IMR-90 (cell line): ENCODE data around the gene BCL11A. TPM values are rescaled to one million over a fixed set of nuclear protein-coding genes. Genes with fewer than 3 reads are reported as not detected.

Source experiments
- ATAC-seq: fragments of 200-7000 bp; cut with Tn5 transposase; 2 replicates; pipeline ENCODE4 v1.9.1; 2020; ENCODE audit warnings: low read depth, mild to moderate bottlenecking, moderate library complexity
- BruUV-seq: library from RNA; stranded (reverse); fragments of 400-500 nt; replicated peaks from 2 replicates; lab custom pipeline; 2021; lab: Mats Ljungman, UMichigan
- CTCF ChIA-PET: fragments of 300-600 bp; formaldehyde crosslinking; extraction: SDS; loops from one replicate; lab custom pipeline; 2021; ENCODE audit warnings: antibody characterized with exemption; lab: Yijun Ruan, JAX
- POLR2A ChIA-PET: fragments of 300-600 bp; sonication (Branson Sonifier 250); formaldehyde crosslinking; loops from one replicate; lab custom pipeline; 2022; ENCODE audit warnings: antibody characterized with exemption; ENCODE audit not compliant: unreplicated experiment; lab: Charles Lee
- DNase-seq: peaks from one replicate; pipeline ENCODE4 v3.0.0; 2013
- H2AFZ ChIP-seq: replicated peaks from 2 replicates; pipeline ENCODE3; 2013; ENCODE audit warnings: low read length, mild to moderate bottlenecking; ENCODE audit not compliant: poor library complexity
- H2AK5ac ChIP-seq: 2 replicates; pipeline ENCODE4 v1.6.1; 2013; ENCODE audit warnings: low read depth, low read length, inconsistent platforms
- H2AK9ac ChIP-seq: replicated peaks from 2 replicates; pipeline ENCODE3; 2013; ENCODE audit warnings: mild to moderate bottlenecking, low read depth, low read length, moderate library complexity; ENCODE audit not compliant: poor library complexity
- H2BK120ac ChIP-seq: 2 replicates; pipeline ENCODE4 v1.6.1; 2013; ENCODE audit warnings: low read depth, low read length, inconsistent platforms
- H2BK15ac ChIP-seq: 3 replicates; pipeline ENCODE4 v1.6.1; 2013; ENCODE audit warnings: low read depth, low read length, inconsistent platforms
- H2BK20ac ChIP-seq: 2 replicates; pipeline ENCODE4 v1.6.1; 2013; ENCODE audit warnings: low read depth, mild to moderate bottlenecking, inconsistent platforms, low read length, moderate library complexity
- H2BK5ac ChIP-seq: 2 replicates; pipeline ENCODE4 v1.6.1; 2013; ENCODE audit warnings: mild to moderate bottlenecking, low read depth, low read length, inconsistent platforms; ENCODE audit not compliant: poor library complexity, severe bottlenecking
- H3K14ac ChIP-seq: replicated peaks from 2 replicates; pipeline ENCODE4 v1.6.1; 2013; ENCODE audit warnings: low read depth, low read length, inconsistent platforms
- H3K18ac ChIP-seq: 2 replicates; pipeline ENCODE4 v1.6.1; 2013; ENCODE audit warnings: low read depth, low read length, control low read depth
- H3K23ac ChIP-seq: 2 replicates; pipeline ENCODE4 v1.6.1; 2013; ENCODE audit warnings: low read depth, low read length, inconsistent platforms
- H3K27ac ChIP-seq: 2 replicates; pipeline ENCODE4 v1.5.1; 2013; ENCODE audit warnings: mild to moderate bottlenecking, control low read depth, low read length; ENCODE audit not compliant: insufficient read depth
- H3K27me3 ChIP-seq: 2 replicates; pipeline ENCODE4 v1.6.1; 2013; ENCODE audit warnings: low read length; ENCODE audit not compliant: control insufficient read depth, insufficient read depth
- H3K36me3 ChIP-seq: 2 replicates; pipeline ENCODE4 v1.6.1; 2013; ENCODE audit warnings: low read length, mixed read lengths; ENCODE audit not compliant: control insufficient read depth, insufficient read depth
- H3K4ac ChIP-seq: 2 replicates; pipeline ENCODE4 v1.6.1; 2013; ENCODE audit warnings: low read depth, low read length, inconsistent platforms
- H3K4me1 ChIP-seq: 2 replicates; pipeline ENCODE4 v1.6.1; 2013; ENCODE audit warnings: low read length, mixed read lengths; ENCODE audit not compliant: control insufficient read depth, insufficient read depth
- H3K4me2 ChIP-seq: 2 replicates; pipeline ENCODE4 v1.6.1; 2013; ENCODE audit warnings: low read depth, mild to moderate bottlenecking, control low read depth, low read length, moderate library complexity
- H3K4me3 ChIP-seq: 2 replicates; pipeline ENCODE4 v1.5.1; 2013; ENCODE audit warnings: low read depth, mild to moderate bottlenecking, control low read depth, low read length, moderate library complexity; ENCODE audit not compliant: insufficient read depth
- H3K56ac ChIP-seq: 2 replicates; pipeline ENCODE4 v1.6.1; 2013; ENCODE audit warnings: low read length, inconsistent platforms; ENCODE audit not compliant: insufficient read depth; ENCODE audit errors: extremely low read depth
- H3K79me1 ChIP-seq, 2 experiments: 2 replicates each; pipeline ENCODE4 v1.6.1; 2013; ENCODE audit warnings: low read length in 2 of 2, inconsistent platforms in 1 of 2, low read depth in 1 of 2
- H3K9ac ChIP-seq: 2 replicates; pipeline ENCODE4 v1.6.1; 2013; ENCODE audit warnings: low read depth, low read length, control low read depth
- H3K9me1 ChIP-seq: 2 replicates; pipeline ENCODE4 v1.6.1; 2013; ENCODE audit warnings: low read length, inconsistent platforms; ENCODE audit not compliant: insufficient read depth
- H3K9me3 ChIP-seq: 2 replicates; pipeline ENCODE4 v1.6.1; 2013; ENCODE audit warnings: low read length; ENCODE audit not compliant: control insufficient read depth, insufficient read depth
- H4K20me1 ChIP-seq: 2 replicates; pipeline ENCODE4 v1.6.1; 2013; ENCODE audit warnings: low read length, inconsistent platforms; ENCODE audit not compliant: insufficient read depth
- H4K5ac ChIP-seq: 2 replicates; pipeline ENCODE4 v1.6.1; 2013; ENCODE audit warnings: mild to moderate bottlenecking, low read depth, low read length, control low read depth
- H4K8ac ChIP-seq, 2 experiments: 2 replicates each; pipeline ENCODE4 v1.6.1; 2013; ENCODE audit warnings: low read depth in 2 of 2, low read length in 2 of 2, control low read depth in 1 of 2, inconsistent platforms in 1 of 2
- H4K91ac ChIP-seq: 2 replicates; pipeline ENCODE4 v1.6.1; 2013; ENCODE audit warnings: low read depth, low read length, inconsistent platforms; ENCODE audit not compliant: insufficient read depth
- BHLHE40 ChIP-seq: fragments of 150-350 bp; IDR thresholded peaks from 2 replicates; pipeline ENCODE4 v1.6.1; 2016; ENCODE audit warnings: mild to moderate bottlenecking, low read depth, low read length
- CEBPB ChIP-seq: IDR thresholded peaks from 2 replicates; pipeline ENCODE4 v1.6.1; 2012; ENCODE audit warnings: low read depth, low read length, improper control_type of control experiment
- ELK1 ChIP-seq: fragments of 150-350 bp; IDR thresholded peaks from 2 replicates; pipeline ENCODE4 v1.6.1; 2016; ENCODE audit warnings: low read depth, mild to moderate bottlenecking, low read length, moderate library complexity, borderline replicate concordance
- FOS ChIP-seq: fragments of 150-350 bp; IDR thresholded peaks from 2 replicates; pipeline ENCODE4 v1.6.1; 2016; ENCODE audit warnings: low read depth, low read length
- MAFK ChIP-seq: IDR thresholded peaks from 2 replicates; pipeline ENCODE4 v1.6.1; 2012; ENCODE audit warnings: low read depth, low read length, improper control_type of control experiment
- MAZ ChIP-seq: IDR thresholded peaks from 2 replicates; pipeline ENCODE4 v1.6.1; 2012; ENCODE audit warnings: low read depth, mild to moderate bottlenecking, low read length, improper control_type of control experiment, moderate library complexity, borderline replicate concordance
- NFE2L2 ChIP-seq: fragments of 150-350 bp; IDR thresholded peaks from 2 replicates; pipeline ENCODE4 v1.6.1; 2016; ENCODE audit warnings: low read depth, mild to moderate bottlenecking, low read length
- POLR2A ChIP-seq: IDR thresholded peaks from 2 replicates; pipeline ENCODE4 v1.6.1; 2012; ENCODE audit warnings: mild to moderate bottlenecking, low read depth, low read length
- RAD21 ChIP-seq: IDR thresholded peaks from 2 replicates; pipeline ENCODE4 v1.6.1; 2012; ENCODE audit warnings: low read length, improper control_type of control experiment
- USF2 ChIP-seq: fragments of 150-350 bp; IDR thresholded peaks from 2 replicates; pipeline ENCODE4 v1.6.1; 2017; ENCODE audit warnings: mild to moderate bottlenecking, antibody characterized with exemption, low read length, low read depth
- WGBS, 2 experiments: methylation state at CpG; one replicate each; pipeline versions ENCODE4 v1.1.5 to v1.1.7; 2013; ENCODE audit warnings: missing lambda C conversion rate in 2 of 2; ENCODE audit not compliant: insufficient read length in 1 of 2; ENCODE audit errors: extremely low coverage in 2 of 2; 5-methylcytosine and 5-hydroxymethylcytosine counted together
- dilution Hi-C: fragments of 300-500 bp; cut with HindIII; formaldehyde crosslinking; loops from one replicate; pipeline ENCODE4 v1.14.3; 2018; ENCODE audit warnings: low sequenced_read_pairs; ENCODE audit not compliant: unreplicated experiment
- in situ Hi-C: fragments of 300-500 bp; cut with MboI; formaldehyde crosslinking; loops from 3 replicates; pipeline ENCODE4 v1.14.3; 2019; ENCODE audit warnings: low sequenced_read_pairs, inconsistent platforms, mixed read lengths
- intact Hi-C: fragments of 100-400 bp; cut with micrococcal nuclease; formaldehyde crosslinking; loops from 2 replicates; pipeline ENCODE4 v1.10.0; 2022
- polyA plus RNA-seq, 3 experiments: library from polyadenylated mRNA; depleted of rRNA; stranded (reverse); fragments of >200 nt; gene quantifications; 2 replicates each; pipeline ENCODE4 v1.2.3, GENCODE V29; 2012; ENCODE audit warnings: low replicate concordance in 1 of 3
- total RNA-seq: library from RNA; depleted of rRNA; stranded (reverse); fragments of >200 nt; gene quantifications from 2 replicates; pipeline ENCODE4 v1.2.3, GENCODE V29; 2012

Gene BCL11A
- total and polyA plus RNA-seq, 2 of the 4 experiments (the other 2 are of a cell fraction), result 1.0 to 1.1 TPM

- Histone ChIP-seq H2BK20ac (no peak overlapping the region), H3K79me1 (no peaks in the 10 kb centered on the region), H2BK5ac (no peak overlapping the region), H3K36me3 (no peaks in the 10 kb centered on the region), H3K9ac (no peak overlapping the region), H3K9me3 (no peaks in the 10 kb centered on the region), H2BK120ac (no peak overlapping the region), H2AK5ac (no peak overlapping the region), H3K18ac (no peak overlapping the region), H3K4me1 (peaks cover 14% of the 10 kb centered on the region), H2AFZ (no peak overlapping the region), H4K5ac (no peak overlapping the region), H3K14ac (no peak overlapping the region), H3K23ac (no peak overlapping the region), H2AK9ac (no peak overlapping the region), H3K4ac (no peak overlapping the region), H3K4me2 (no peak overlapping the region), H4K20me1 (no peaks in the 10 kb centered on the region), H3K56ac (no peak overlapping the region), H2BK15ac (no peak overlapping the region), H3K9me1 (peaks cover 4% of the 10 kb centered on the region), H4K8ac (no peak overlapping the region), H3K4me3 (no peak overlapping the region), H3K27me3 (no peaks in the 10 kb centered on the region), H4K91ac (no peak overlapping the region), H3K27ac (no peak overlapping the region)
- DNase-seq (no peak), ATAC-seq (no peak)
- TF ChIP-seq MAZ (no peak), FOS (no peak), USF2 (no peak), POLR2A (no peak), MAFK (no peak), NFE2L2 (no peak), ELK1 (no peak), CEBPB (no peak), BHLHE40 (no peak), RAD21 (no peak)
- intact Hi-C loops, result no loop called here
- ChIA-PET POLR2A (no interaction called here), CTCF (no interaction called here)
- BruUV-seq, result no TSS peak
- in situ Hi-C loops, result no loop called here
- dilution Hi-C loops, result no loop called here
- no CpG with 5 or more reads among the region's 4 CpGs for WGBS, 2 experiments
Observed at GRCh38 chr2:60512062-60512622, 41.3 kb downstream of the BCL11A start.
